Fibroblast of mammary gland (primary cell): Measurements from ENCODE around the gene BTF3L4.

Experiments
- DNase-seq: peaks from one replicate; pipeline ENCODE4 v3.0.0-alpha.2; 2010; ENCODE audit warnings: low read depth
- H3K4me3 ChIP-seq: 2 replicates; pipeline ENCODE4 v1.5.1; 2011; ENCODE audit warnings: low read depth, mild to moderate bottlenecking, low read length, moderate library complexity; ENCODE audit not compliant: control insufficient read depth
- CTCF ChIP-seq: conservative IDR thresholded peaks from 2 replicates; pipeline ENCODE4 v1.5.1; 2011; ENCODE audit warnings: low read depth, low read length, inconsistent platforms; ENCODE audit not compliant: control insufficient read depth, insufficient read depth

The BTF3L4 gene

DNA sequence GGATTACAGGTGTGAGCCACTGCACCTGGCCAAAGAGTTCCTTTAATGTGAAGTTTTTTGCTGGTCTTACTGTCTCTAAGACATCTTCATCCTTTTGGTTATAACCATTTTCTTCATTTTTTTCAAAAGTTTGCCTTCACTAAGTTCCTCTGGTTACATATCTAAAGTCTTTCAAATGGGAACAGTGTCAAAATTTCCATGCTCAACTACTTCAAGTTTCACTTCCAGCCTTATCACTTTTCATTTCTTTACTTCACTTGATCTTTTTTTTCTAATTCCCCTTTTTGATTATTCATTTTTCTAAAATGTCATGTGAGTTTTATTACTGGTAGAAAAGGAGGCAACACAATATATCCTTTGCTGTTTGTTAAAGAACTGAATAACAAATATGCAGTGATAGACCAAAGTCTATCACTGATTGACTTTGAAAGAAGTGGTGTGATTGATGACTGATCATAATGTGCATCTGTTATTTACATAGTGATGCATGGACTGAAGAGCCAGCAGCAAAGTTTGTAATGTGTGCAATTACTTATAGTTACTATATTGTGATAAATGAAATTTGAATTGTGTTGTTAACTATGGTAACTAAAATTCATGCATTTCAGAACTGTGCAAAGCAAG lies 69.8 kb downstream of the BTF3L4 start:
- H3K4me3 ChIP-seq: no peak overlapping the region
- no peak for TF ChIP-seq CTCF
- no peak for DNase-seq

DNA sequence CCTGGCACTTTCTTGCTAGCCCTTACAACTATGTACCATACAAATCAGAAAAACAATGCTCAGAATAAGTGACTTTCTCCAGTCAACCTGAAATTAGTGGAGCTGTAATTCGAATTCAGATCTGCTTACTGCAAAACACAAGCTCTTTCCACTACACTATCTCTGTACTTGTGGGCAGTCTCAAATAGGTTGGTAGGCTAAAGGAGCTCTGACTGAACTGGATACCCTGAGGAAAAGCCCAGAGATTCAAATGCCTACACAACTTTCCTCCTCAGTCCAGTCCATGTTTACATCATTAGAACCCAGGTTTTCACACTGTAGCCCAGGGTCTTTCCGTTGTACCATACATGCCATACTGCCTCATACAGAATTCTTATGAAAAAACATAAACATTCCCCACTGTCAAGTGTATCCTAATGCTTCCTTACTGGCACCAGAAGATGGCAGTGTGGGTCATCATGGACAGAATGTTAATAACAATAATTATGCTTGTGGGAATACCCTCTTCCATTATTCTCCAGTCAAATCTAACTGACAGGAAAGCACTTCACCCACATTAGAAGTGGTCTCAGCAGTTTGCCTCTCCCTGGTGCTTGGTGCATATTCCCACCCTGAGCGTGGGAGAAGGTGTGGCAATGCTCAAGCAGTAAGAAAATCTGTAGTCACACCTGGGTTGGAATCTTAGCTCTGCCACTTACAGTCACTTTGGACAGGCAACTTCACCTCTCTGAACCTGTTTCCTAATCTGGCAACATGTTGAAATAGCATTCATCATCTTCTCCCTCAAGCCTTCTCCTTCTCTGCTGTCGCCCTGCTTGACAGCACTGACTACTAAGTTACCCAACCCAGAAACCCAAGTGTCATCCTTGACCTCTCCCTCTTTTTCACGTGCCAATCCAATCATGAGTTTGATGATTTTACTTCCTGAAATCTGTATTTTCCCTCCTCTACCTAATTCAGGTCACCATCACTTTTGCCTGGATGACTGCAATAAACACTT lies 71.4 kb downstream of the BTF3L4 start:
- DNase-seq: peak; percentile 79

GRCh38 chr1:52139817-52140540 lies 83.9 kb downstream of the BTF3L4 start:
- peak; percentile 96 for DNase-seq
- H3K4me3 ChIP-seq: peak overlapping the region; percentile 21
- TF ChIP-seq CTCF: no peak

More for the DNA sequence above, 71.4 kb downstream of the BTF3L4 start:
- no peak overlapping the region for H3K4me3 ChIP-seq
- TF ChIP-seq CTCF: peak; percentile 94
